GM19463 (cell line): ENCODE data around the gene DOC2B.

Experiments
- ATAC-seq: cut with Tn5 transposase; IDR thresholded peaks from one replicate; pipeline ENCODE4 v1.9.1; 2021; ENCODE audit warnings: mild to moderate bottlenecking, moderate library complexity; ENCODE audit not compliant: unreplicated experiment

DOC2B gene

GRCh38 chr17:164303-165235 is 16.9 kb downstream of the DOC2B start:
- no peak for ATAC-seq

GRCh38 chr17:163514-164098 is 17.8 kb downstream of the DOC2B start:
- no peak for ATAC-seq

GRCh38 chr17:162689-163088 is 18.8 kb downstream of the DOC2B start:
- no peak for ATAC-seq

GRCh38 chr17:161481-161880 is 20.0 kb downstream of the DOC2B start:
- ATAC-seq, result no peak

DNA sequence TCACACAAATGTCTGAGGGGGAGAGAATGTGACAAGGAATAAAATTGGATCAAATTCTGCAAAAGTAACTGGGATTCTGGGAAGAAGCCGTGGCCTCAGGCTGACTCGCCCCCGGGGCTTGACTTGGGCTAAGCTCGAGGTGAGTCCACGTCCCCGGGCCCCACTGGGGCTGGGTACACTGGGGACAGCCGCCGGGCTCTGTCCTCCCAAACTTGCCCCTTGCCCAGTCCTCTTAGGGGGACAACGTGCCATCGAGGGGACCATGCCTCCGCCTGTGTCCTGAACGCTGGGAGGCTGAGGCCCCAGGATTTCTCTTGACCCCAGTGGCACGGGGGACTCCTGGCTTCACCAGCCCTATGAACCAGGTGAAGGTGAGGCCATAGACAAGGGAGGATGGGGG is 21.1 kb downstream of the DOC2B start:
- ATAC-seq, result no peak

DNA sequence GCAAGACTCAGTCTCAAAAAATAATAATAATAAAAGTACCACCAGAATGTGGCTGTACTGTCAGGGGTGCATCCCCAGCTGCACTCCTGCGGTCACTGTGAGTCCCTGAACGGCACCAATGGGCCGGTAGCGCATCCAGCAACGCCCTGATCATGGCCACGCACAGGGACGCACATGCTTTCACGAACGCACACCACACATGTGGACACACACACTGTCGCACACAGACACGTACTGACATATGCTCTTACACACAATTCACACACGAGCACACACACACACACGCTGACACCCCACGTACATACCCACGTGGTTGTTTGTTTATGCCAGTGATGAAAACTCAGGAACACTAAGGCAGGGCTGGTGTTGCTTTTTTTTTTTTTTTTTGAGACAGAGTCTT is 21.8 kb downstream of the DOC2B start:
- ATAC-seq, result no peak

- ATAC-seq, result no peak
These were observed 23.1 kb downstream of the DOC2B start for GRCh38 chr17:158379-158778.

GRCh38 chr17:157901-158300 is 23.5 kb downstream of the DOC2B start:
- no peak for ATAC-seq

- ATAC-seq, result no peak
These were observed 24.5 kb downstream of the DOC2B start for GRCh38 chr17:156946-157345.

DNA sequence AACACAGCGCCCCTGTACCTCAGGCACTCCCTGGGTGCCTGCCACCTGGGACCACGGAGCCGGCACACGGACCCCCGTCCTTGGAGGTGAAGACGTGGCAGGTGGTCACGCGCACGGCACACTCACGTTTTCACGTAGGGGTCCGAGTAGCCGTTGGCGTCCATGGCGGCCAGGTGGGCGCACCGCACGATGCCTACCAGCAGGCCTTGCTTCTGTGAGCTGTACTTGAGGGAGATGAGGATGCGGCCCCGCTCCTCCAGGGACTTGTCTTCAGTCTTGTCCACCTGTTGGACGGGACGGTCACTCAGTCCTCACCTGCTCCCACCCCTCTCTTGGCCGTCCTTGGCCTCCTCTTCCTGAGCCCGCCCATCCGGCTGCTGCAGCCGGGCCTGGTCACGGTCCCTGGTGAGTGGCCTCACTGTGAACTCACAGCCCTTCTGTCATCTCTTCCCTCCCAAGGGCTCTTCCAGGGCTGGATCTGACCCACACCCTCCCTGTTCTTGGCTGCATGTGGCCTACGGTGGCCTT is 25.3 kb downstream of the DOC2B start:
- ATAC-seq, result no peak

DNA sequence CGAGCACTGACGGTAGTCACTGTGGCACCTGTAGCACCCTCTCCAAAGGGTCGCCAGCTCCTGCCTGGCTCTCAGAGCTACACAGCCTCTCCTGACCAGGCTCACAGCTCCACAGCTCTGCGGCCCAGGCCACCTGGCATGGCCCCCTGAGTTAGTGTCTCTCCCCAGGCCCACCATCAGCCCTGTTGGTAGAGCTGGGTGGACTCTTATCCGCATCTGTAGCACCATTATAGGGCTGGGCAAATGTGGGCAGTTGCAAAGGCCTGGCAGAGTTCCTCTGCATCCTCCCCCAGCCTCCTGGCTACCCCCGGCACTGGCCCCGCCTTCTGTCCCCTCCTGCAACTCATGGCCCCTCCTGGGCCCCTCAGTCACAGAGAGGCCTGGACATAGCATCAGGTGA is 25.9 kb downstream of the DOC2B start:
- no peak for ATAC-seq

DNA sequence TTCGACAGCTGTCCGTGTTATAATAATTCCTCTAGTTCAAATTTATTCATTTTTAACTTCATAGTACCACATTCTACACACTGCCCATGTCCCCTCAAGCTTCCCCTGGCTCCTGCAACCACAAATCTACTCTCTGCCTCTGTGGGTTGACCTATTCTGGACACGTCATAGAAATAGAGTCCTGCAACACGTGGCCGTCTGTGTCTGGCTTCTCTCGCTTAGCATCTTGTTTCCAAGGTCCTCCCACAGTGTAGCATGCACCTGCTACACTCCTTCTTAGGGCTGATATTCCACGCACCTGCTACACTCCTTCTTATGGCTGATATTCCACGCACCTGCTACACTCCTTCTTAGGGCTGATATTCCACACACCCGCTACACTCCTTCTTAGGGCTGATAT is 27.6 kb downstream of the DOC2B start:
- no peak for ATAC-seq

- no peak for ATAC-seq
These were observed 28.5 kb downstream of the DOC2B start for GRCh38 chr17:152860-153420.

DNA sequence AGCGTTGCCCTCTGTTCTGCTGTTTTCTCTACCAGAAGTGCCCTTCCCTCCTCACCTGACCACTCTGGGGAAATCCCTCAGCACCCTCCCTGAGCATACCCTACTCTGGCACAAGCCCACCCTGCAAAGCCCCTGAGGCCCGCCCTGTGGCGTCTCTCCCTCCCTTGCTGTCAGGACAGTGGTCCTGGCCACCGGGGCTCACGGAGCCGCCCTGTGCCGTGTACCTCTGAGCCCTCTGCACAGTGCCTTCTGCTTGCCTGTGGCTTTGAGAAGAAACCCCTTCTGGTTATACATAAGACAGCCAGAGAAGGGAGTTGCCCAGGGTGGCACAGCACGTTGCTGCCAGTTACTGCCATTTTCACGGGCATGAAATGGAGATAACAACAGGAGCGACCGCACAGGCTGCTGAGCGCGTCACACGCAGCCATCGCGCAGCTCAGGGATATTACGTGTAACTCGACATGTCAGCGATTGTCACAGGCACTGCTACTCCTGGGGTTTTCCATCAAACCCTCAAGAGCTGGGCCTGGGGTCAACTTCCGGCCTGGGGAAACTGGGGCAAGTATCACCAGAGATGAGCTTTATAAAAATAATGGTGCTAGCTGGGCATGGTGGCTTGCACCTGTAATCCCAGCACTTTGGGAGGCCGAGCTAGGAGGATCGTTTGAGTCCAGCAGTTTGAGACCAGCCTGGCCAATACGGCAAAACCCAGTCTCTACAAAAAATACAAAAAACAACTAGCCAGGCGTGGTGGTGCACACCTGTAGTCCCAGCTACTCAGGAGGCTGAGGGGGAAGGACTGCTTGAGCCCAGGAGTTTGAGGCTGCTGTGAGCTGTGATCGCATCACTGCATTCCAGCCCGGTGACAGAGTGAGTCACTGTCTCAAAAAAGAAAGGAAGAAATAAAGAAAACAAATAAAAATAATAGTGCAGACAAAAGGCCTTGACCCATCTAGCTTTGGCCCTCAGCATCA is 29.3 kb downstream of the DOC2B start:
- ATAC-seq, result no peak

GRCh38 chr17:151004-151403 is 30.4 kb downstream of the DOC2B start:
- no peak for ATAC-seq

GRCh38 chr17:149897-150584 is 31.4 kb downstream of the DOC2B start:
- no peak for ATAC-seq

DNA sequence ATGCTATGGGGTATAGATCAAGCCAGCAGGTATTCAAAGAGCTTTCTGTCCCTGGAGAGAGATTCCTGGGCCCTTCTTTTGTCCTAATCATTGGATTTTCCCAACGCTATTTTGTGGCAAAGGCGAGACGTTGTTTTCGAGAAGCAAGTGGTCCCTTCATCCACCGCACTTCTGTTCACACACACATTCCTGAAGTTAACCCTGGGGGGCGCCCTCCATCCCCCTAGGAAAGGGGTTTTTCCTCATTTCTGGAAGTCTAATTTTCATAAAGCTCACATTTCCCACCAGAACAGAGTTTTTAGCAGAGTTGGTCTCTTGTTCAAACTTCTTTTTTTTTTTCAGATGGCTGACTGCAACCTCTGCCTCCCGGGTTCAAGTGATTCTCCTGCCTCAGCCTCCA is 32.2 kb downstream of the DOC2B start:
- no peak for ATAC-seq

DNA sequence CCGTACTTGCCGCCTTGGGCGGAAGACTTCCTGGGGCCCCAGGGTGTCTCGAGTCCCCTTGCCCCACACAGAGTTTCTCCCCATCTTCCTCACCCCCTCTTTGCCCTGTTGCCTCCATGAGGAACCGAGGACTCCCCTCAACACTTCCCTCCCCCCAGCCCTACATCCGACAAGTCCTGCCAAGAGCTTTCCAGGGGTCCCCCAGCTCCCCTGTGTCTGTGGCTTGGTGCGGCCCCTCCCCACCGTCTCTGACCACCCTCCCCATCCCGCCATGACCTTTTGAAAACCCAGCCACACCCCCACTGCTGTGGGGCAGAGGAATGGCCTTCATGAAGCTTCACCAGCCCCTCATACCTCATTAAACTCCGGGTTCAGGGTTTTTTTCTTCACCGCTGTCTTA is 32.7 kb downstream of the DOC2B start:
- ATAC-seq, result no peak

- no peak for ATAC-seq
These were observed 33.4 kb downstream of the DOC2B start for GRCh38 chr17:147796-148740.
